Activated CD4-positive, alpha-beta T cell treated with anti-CD3 and anti-CD28 coated beads, Interleukin-2, Interleukin-6, amounts not matched to agents 100 ng/mL and 50 ng/mL, durations not matched to agents 16 hours and 8 hours (primary cell): ENCODE data around the gene ZBTB18.

Experiments used
- DNase-seq: peaks from one replicate; pipeline ENCODE4 v3.0.0-alpha.2; 2020

ZBTB18 gene

GRCh38 chr1:244064621-244065020, 13.5 kb downstream of the ZBTB18 start:
- DNase-seq, result no peak

GRCh38 chr1:244065063-244065793, 14.1 kb downstream of the ZBTB18 start:
- DNase-seq, result no peak

GRCh38 chr1:244065960-244066388, 14.9 kb downstream of the ZBTB18 start:
- no peak for DNase-seq

- no peak for DNase-seq
Observed at GRCh38 chr1:244066954-244067716, 16.1 kb downstream of the ZBTB18 start.

GRCh38 chr1:244067893-244068292, 16.8 kb downstream of the ZBTB18 start:
- DNase-seq, result no peak

- DNase-seq, result no peak
Observed at GRCh38 chr1:244068567-244068966, 17.5 kb downstream of the ZBTB18 start.

GRCh38 chr1:244069326-244069898, 18.3 kb downstream of the ZBTB18 start:
- DNase-seq, result no peak

GRCh38 chr1:244074559-244075171, 23.6 kb downstream of the ZBTB18 start:
- DNase-seq, result peak; percentile 36

- no peak for DNase-seq
Observed at GRCh38 chr1:244075247-244075722, 24.2 kb downstream of the ZBTB18 start.

- DNase-seq, result no peak
Observed at GRCh38 chr1:244076740-244077139, 25.7 kb downstream of the ZBTB18 start.

- DNase-seq, result no peak
Observed at GRCh38 chr1:244077473-244078220, 26.6 kb downstream of the ZBTB18 start.

GRCh38 chr1:244080343-244080929, 29.4 kb downstream of the ZBTB18 start:
- no peak for DNase-seq

GRCh38 chr1:244082969-244083368, 31.9 kb downstream of the ZBTB18 start:
- no peak for DNase-seq

- no peak for DNase-seq
Observed at GRCh38 chr1:244083383-244083943, 32.4 kb downstream of the ZBTB18 start.

GRCh38 chr1:244084763-244085162, 33.7 kb downstream of the ZBTB18 start:
- DNase-seq, result no peak

- DNase-seq, result no peak
Observed at GRCh38 chr1:244085891-244086290, 34.8 kb downstream of the ZBTB18 start.

- DNase-seq, result no peak
Observed at GRCh38 chr1:244087021-244087560, 36.0 kb downstream of the ZBTB18 start.

- no peak for DNase-seq
Observed at GRCh38 chr1:244087611-244088010, 36.5 kb downstream of the ZBTB18 start.

GRCh38 chr1:244088161-244088560, 37.1 kb downstream of the ZBTB18 start:
- no peak for DNase-seq

- DNase-seq, result no peak
Observed at GRCh38 chr1:244089561-244089960, 38.5 kb downstream of the ZBTB18 start.

GRCh38 chr1:244090645-244091044, 39.6 kb downstream of the ZBTB18 start:
- DNase-seq, result no peak
